Activated T-cell treated with anti-CD3 and anti-CD28 coated beads for 48 hours (primary cell): ENCODE data around the gene CNTNAP2.
"Not testable (repeated sequence)": the region's sequence is repeated elsewhere in the genome, so short reads cannot be mapped to it uniquely, and the experiment has no call there.

ENCODE experiments used
- DNase-seq: peaks from one replicate; pipeline ENCODE4 v3.0.0-alpha.2; 2020; ENCODE audit warnings: low read depth

Gene CNTNAP2

GRCh38 chr7:147106746-147107145 lies 990.1 kb downstream of the CNTNAP2 start:
- no peak for DNase-seq

- not testable (repeated sequence) for DNase-seq
These were observed 997.9 kb downstream of the CNTNAP2 start for GRCh38 chr7:147114525-147114924.

- DNase-seq = no peak
These were observed 1019.8 kb downstream of the CNTNAP2 start for GRCh38 chr7:147136352-147136751.

- DNase-seq = no peak
These were observed 1028.6 kb downstream of the CNTNAP2 start for GRCh38 chr7:147145194-147145593.

GRCh38 chr7:147146169-147146568 lies 1029.6 kb downstream of the CNTNAP2 start:
- no peak for DNase-seq

GRCh38 chr7:147151661-147152060 lies 1035.1 kb downstream of the CNTNAP2 start:
- DNase-seq = no peak

GRCh38 chr7:147153571-147153970 lies 1037.0 kb downstream of the CNTNAP2 start:
- no peak for DNase-seq

- DNase-seq = no peak
These were observed 1044.8 kb downstream of the CNTNAP2 start for GRCh38 chr7:147161405-147161804.

GRCh38 chr7:147170341-147171012 lies 1053.9 kb downstream of the CNTNAP2 start:
- no peak for DNase-seq

- no peak for DNase-seq
These were observed 1054.4 kb downstream of the CNTNAP2 start for GRCh38 chr7:147171013-147171391.

- DNase-seq = no peak
These were observed 1057.3 kb downstream of the CNTNAP2 start for GRCh38 chr7:147173883-147174282.

GRCh38 chr7:147182874-147183273 lies 1066.3 kb downstream of the CNTNAP2 start:
- no peak for DNase-seq

GRCh38 chr7:147183276-147183675 lies 1066.7 kb downstream of the CNTNAP2 start:
- no peak for DNase-seq

- DNase-seq = no peak
These were observed 1071.9 kb downstream of the CNTNAP2 start for GRCh38 chr7:147188467-147188866.

- DNase-seq = no peak
These were observed 1076.9 kb downstream of the CNTNAP2 start for GRCh38 chr7:147193476-147193875.

GRCh38 chr7:147196481-147196880 lies 1079.9 kb downstream of the CNTNAP2 start:
- no peak for DNase-seq

- DNase-seq = no peak
These were observed 1080.4 kb downstream of the CNTNAP2 start for GRCh38 chr7:147197006-147197405.

- no peak for DNase-seq
These were observed 1083.3 kb downstream of the CNTNAP2 start for GRCh38 chr7:147199868-147200267.

GRCh38 chr7:147207988-147208387 lies 1091.4 kb downstream of the CNTNAP2 start:
- DNase-seq = no peak

- DNase-seq = no peak
These were observed 1114.7 kb downstream of the CNTNAP2 start for GRCh38 chr7:147231275-147231674.

GRCh38 chr7:147235645-147236382 lies 1119.2 kb downstream of the CNTNAP2 start:
- no peak for DNase-seq

GRCh38 chr7:147240468-147240867 lies 1123.9 kb downstream of the CNTNAP2 start:
- no peak for DNase-seq

GRCh38 chr7:147245274-147245673 lies 1128.7 kb downstream of the CNTNAP2 start:
- peak; percentile 1 for DNase-seq

- no peak for DNase-seq
These were observed 1133.4 kb downstream of the CNTNAP2 start for GRCh38 chr7:147249956-147250355.
